ENCODE measurements around the gene AKAP8. TPM values are rescaled to one million over a fixed set of nuclear protein-coding genes. Genes with fewer than 3 reads are reported as not detected.

AKAP8 gene
- total and polyA plus RNA-seq, 2 of the 4 experiments (the other 2 are of a cell fraction) = 12.2 to 13.4 TPM

DNA sequence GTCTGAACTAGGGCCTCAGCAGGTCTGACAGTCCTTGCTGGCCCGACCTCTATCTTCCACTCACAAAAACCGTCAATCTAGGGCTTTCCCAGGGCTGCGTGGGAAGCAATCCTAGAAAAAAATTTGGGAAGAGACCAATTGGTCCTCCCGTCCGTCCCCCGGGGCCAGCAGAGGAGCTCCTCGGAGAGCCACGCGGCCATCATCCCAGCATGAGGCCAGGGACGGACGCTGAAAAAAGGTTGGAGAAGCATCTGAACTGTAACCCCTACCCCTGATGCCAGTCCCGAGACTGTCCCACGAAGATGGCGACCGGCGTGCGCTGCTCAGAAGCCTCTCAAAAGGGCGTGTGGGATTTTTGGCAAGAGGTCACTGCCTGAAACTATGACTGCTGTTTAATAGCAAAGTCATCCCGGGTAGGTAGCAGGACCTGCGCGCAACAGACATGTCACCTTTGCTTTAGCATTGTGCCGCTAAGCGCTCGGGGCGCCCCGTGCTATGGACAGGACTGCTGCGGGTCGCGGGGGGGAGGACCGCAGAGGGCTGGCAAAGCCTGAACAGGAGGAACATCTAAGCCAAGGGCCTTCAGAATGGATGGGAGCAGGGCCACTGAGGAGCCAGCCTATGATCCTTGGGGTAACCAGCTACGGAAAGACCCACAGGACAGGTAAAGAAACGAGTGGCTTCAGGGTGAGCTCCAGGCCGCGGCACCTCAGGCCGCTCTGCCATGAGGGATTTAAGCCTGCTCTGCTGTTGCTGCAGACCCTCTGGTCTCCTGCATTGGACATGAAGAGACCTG is 10.6 kb downstream of the AKAP8 start:
- H2BK20ac ChIP-seq (ENCODE audit: low read depth, low read length) = no peak overlapping the region
- 98% methylated on average over 27 of the region's 35 CpGs; no CpG with 5 or more reads in 1 of the 2 experiments for WGBS, 2 experiments (ENCODE audit: extremely low coverage in 2 of 2, insufficient read length in 1 of 2)
- no peak overlapping the region for H3K4ac ChIP-seq (ENCODE audit: low read depth, low read length)
- intact Hi-C loops (cut with micrococcal nuclease) (no loop called here), dilution Hi-C loops (cut with HindIII; ENCODE audit: low sequenced_read_pairs, unreplicated experiment) (no loop called here), in situ Hi-C loops (cut with MboI; ENCODE audit: low sequenced_read_pairs) (no loop called here)
- ATAC-seq (ENCODE audit: low read depth) = no peak
- CTCF ChIA-PET = no interaction called here
- no peak overlapping the region for H4K8ac ChIP-seq (ENCODE audit: low read depth in 2 of 2, low read length in 2 of 2)
- H3K36me3 ChIP-seq (ENCODE audit: control insufficient read depth, insufficient read depth, low read length) = peaks cover 73% of the 10 kb centered on the region
- H3K27ac ChIP-seq (ENCODE audit: insufficient read depth, low read length) = no peak overlapping the region
- no peak for DNase-seq
- H3K27me3 ChIP-seq (ENCODE audit: control insufficient read depth, insufficient read depth, low read length) = no peaks in the 10 kb centered on the region
- H2AK5ac ChIP-seq (ENCODE audit: low read depth, low read length) = no peak overlapping the region
- no peak overlapping the region for H2BK120ac ChIP-seq (ENCODE audit: low read depth, low read length)
- no TSS peak for BruUV-seq (replicated peaks)
- no peaks in the 10 kb centered on the region for H3K9me3 ChIP-seq (ENCODE audit: control insufficient read depth, insufficient read depth, low read length)
- no peak overlapping the region for H3K18ac ChIP-seq (ENCODE audit: low read depth, low read length)
- H2BK5ac ChIP-seq (ENCODE audit: low read depth, low read length, poor library complexity, severe bottlenecking) = no peak overlapping the region
- H3K4me1 ChIP-seq (ENCODE audit: control insufficient read depth, insufficient read depth, low read length) = no peaks in the 10 kb centered on the region
- H4K91ac ChIP-seq (ENCODE audit: insufficient read depth, low read depth, low read length) = no peak overlapping the region
- H3K4me2 ChIP-seq (ENCODE audit: low read depth, low read length) = no peak overlapping the region
- H2AK9ac ChIP-seq (replicated peaks; ENCODE audit: low read depth, low read length, poor library complexity) = no peak overlapping the region
- no peak overlapping the region for H2BK15ac ChIP-seq (ENCODE audit: low read depth, low read length)
- peaks cover 12 to 54% of the 10 kb centered on the region in 2 experiments for H3K79me1 ChIP-seq (ENCODE audit: low read depth in 1 of 2, low read length in 2 of 2)
- H3K4me3 ChIP-seq (ENCODE audit: insufficient read depth, low read depth, low read length) = no peak overlapping the region
- no peak overlapping the region for H3K9ac ChIP-seq (ENCODE audit: low read depth, low read length)
- no peaks in the 10 kb centered on the region; the same call in 1 of the 2 replicates for H3K9me1 ChIP-seq (ENCODE audit: insufficient read depth, low read length)
- no peak overlapping the region for H2AFZ ChIP-seq (replicated peaks; ENCODE audit: low read length, poor library complexity)
- H4K20me1 ChIP-seq (ENCODE audit: insufficient read depth, low read length) = peaks cover 16% of the 10 kb centered on the region
- POLR2A ChIA-PET (ENCODE audit: unreplicated experiment) = no interaction called here
- H4K5ac ChIP-seq (ENCODE audit: low read depth, low read length) = no peak overlapping the region
- H3K23ac ChIP-seq (ENCODE audit: low read depth, low read length) = no peak overlapping the region
- no peak overlapping the region for H3K14ac ChIP-seq (replicated peaks; ENCODE audit: low read depth, low read length)
- no peak overlapping the region for H3K56ac ChIP-seq (ENCODE audit: extremely low read depth, insufficient read depth, low read length)
- TF ChIP-seq USF2 (IDR thresholded peaks at IDR 0.05; ENCODE audit: low read depth, low read length) = no peak
- TF ChIP-seq SMC3 (IDR thresholded peaks at IDR 0.05; ENCODE audit: low read depth, low read length) = no peak
- no peak for TF ChIP-seq RAD21 (IDR thresholded peaks at IDR 0.05; ENCODE audit: low read length)
- no peak for TF ChIP-seq ELK1 (IDR thresholded peaks at IDR 0.05; ENCODE audit: borderline replicate concordance, low read depth, low read length)
- no peak for TF ChIP-seq MXI1 (IDR thresholded peaks at IDR 0.05; ENCODE audit: borderline replicate concordance, low read depth, low read length)
- no peak for TF ChIP-seq POLR2A (IDR thresholded peaks at IDR 0.05; ENCODE audit: low read depth, low read length)
- no peak for TF ChIP-seq CHD1 (IDR thresholded peaks at IDR 0.05; ENCODE audit: low read depth, low read length)
- TF ChIP-seq FOS (IDR thresholded peaks at IDR 0.05; ENCODE audit: low read depth, low read length) = no peak
- no peak for TF ChIP-seq RFX5 (IDR thresholded peaks at IDR 0.05; ENCODE audit: low read depth, low read length)
- TF ChIP-seq RCOR1 (IDR thresholded peaks at IDR 0.05; ENCODE audit: insufficient replicate concordance, low read length) = no peak
- TF ChIP-seq MAZ (IDR thresholded peaks at IDR 0.05; ENCODE audit: borderline replicate concordance, low read depth, low read length) = no peak
- TF ChIP-seq MAFK (IDR thresholded peaks at IDR 0.05; ENCODE audit: low read depth, low read length) = no peak
- no peak for TF ChIP-seq CEBPB (IDR thresholded peaks at IDR 0.05; ENCODE audit: low read depth, low read length)
- no peak for TF ChIP-seq NFE2L2 (IDR thresholded peaks at IDR 0.05; ENCODE audit: low read depth, low read length)
- TF ChIP-seq BHLHE40 (IDR thresholded peaks at IDR 0.05; ENCODE audit: low read depth, low read length) = no peak
- TF ChIP-seq, protein P1, sequence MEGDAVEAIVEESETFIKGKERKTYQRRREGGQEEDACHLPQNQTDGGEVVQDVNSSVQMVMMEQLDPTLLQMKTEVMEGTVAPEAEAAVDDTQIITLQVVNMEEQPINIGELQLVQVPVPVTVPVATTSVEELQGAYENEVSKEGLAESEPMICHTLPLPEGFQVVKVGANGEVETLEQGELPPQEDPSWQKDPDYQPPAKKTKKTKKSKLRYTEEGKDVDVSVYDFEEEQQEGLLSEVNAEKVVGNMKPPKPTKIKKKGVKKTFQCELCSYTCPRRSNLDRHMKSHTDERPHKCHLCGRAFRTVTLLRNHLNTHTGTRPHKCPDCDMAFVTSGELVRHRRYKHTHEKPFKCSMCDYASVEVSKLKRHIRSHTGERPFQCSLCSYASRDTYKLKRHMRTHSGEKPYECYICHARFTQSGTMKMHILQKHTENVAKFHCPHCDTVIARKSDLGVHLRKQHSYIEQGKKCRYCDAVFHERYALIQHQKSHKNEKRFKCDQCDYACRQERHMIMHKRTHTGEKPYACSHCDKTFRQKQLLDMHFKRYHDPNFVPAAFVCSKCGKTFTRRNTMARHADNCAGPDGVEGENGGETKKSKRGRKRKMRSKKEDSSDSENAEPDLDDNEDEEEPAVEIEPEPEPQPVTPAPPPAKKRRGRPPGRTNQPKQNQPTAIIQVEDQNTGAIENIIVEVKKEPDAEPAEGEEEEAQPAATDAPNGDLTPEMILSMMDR (conservative IDR thresholded peaks at IDR 0.05; ENCODE audit: low read depth, low read length) = no peak

Measured in IMR-90 (cell line).